NCI-H187 treated with DMSO at 0.1 percent for 48 hours (cell line): ENCODE results near the gene EFCC1.

Experiments used
- DNase-seq: peaks from one replicate; lab custom pipeline; 2025; lab: John Stamatoyannopoulos, UW

EFCC1 gene

GRCh38 chr3:129001101-129001805 lies at the start of gene EFCC1:
Gene EFCC1, plus strand, starts transcription at chr3:129001304. Its CDS starts 325 bp downstream, at chr3:129001629.
- DNase-seq = no peak

GRCh38 chr3:128956440-128956839 lies 44.7 kb upstream of the EFCC1 start:
- no peak for DNase-seq

GRCh38 chr3:128965280-128965679 lies 35.8 kb upstream of the EFCC1 start:
- DNase-seq = no peak

GRCh38 chr3:128965818-128966217 lies 35.3 kb upstream of the EFCC1 start:
- no peak for DNase-seq

- DNase-seq = no peak
Observed at GRCh38 chr3:128967748-128968355, 33.3 kb upstream of the EFCC1 start.

- DNase-seq = no peak
Observed at GRCh38 chr3:128969993-128970739, 30.9 kb upstream of the EFCC1 start.

GRCh38 chr3:128970740-128971047 lies 30.4 kb upstream of the EFCC1 start:
- no peak for DNase-seq

- no peak for DNase-seq
Observed at GRCh38 chr3:128971421-128972100, 29.5 kb upstream of the EFCC1 start.

GRCh38 chr3:128973988-128974564 lies 27.0 kb upstream of the EFCC1 start:
- no peak for DNase-seq

- DNase-seq = no peak
Observed at GRCh38 chr3:128975276-128975675, 25.8 kb upstream of the EFCC1 start.

- DNase-seq = no peak
Observed at GRCh38 chr3:128983293-128984069, 17.6 kb upstream of the EFCC1 start.

GRCh38 chr3:128984596-128984995 lies 16.5 kb upstream of the EFCC1 start:
- DNase-seq = no peak

- DNase-seq = no peak
Observed at GRCh38 chr3:128987302-128988100, 13.6 kb upstream of the EFCC1 start.

GRCh38 chr3:128988286-128988685 lies 12.8 kb upstream of the EFCC1 start:
- DNase-seq = no peak

GRCh38 chr3:128991355-128991895 lies 9.7 kb upstream of the EFCC1 start:
- DNase-seq = no peak

- no peak for DNase-seq
Observed at GRCh38 chr3:128992926-128993460, 8.1 kb upstream of the EFCC1 start.

GRCh38 chr3:128993461-128994172 lies 7.5 kb upstream of the EFCC1 start, which contains the start of gene CFAP92:
Gene CFAP92, minus strand, starts transcription at chr3:128994076. Its CDS starts 772 bp downstream, at chr3:128993304.
- peak; percentile 32 for DNase-seq

GRCh38 chr3:128994173-128994512 lies 7.0 kb upstream of the EFCC1 start:
- DNase-seq = no peak
